Stimulated activated CD8-positive, alpha-beta memory T cell treated with anti-CD3 and anti-CD28 coated beads, Interleukin-15, amount 100 ng/mL, for 4 hours (primary cell): ENCODE measurements around the gene RASAL2.
"Not testable (repeated sequence)": the region's sequence is repeated elsewhere in the genome, so short reads cannot be mapped to it uniquely, and the experiment has no call there.

Source experiments
- DNase-seq, 2 donors: peaks; one replicate each; pipeline ENCODE4 v3.0.0-alpha.2; 2020; ENCODE audit warnings: low read depth in 2 of 2

Gene RASAL2

DNA sequence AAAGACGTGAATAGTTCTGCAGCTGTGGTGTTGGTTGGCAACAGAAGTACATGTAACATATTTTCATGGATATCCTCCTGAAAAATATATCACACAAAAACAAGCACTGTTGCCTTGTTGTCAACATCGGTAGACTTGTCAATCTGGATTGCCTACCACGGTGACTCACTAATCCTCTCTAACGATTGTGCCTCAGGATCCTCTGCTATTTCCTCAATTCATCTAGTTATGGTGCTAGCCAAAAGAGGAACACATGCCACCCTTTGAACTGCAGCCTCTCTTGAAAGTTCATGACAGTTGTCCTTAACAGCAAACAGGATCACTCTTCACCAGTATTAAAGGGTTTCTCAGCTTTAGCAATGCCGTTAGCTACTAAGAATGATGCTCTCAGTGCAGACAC is 25.7 kb downstream of the RASAL2 start:
- DNase-seq = no peak

- no peak for DNase-seq
Measured at GRCh38 chr1:178120088-178120487, 26.2 kb downstream of the RASAL2 start.

DNA sequence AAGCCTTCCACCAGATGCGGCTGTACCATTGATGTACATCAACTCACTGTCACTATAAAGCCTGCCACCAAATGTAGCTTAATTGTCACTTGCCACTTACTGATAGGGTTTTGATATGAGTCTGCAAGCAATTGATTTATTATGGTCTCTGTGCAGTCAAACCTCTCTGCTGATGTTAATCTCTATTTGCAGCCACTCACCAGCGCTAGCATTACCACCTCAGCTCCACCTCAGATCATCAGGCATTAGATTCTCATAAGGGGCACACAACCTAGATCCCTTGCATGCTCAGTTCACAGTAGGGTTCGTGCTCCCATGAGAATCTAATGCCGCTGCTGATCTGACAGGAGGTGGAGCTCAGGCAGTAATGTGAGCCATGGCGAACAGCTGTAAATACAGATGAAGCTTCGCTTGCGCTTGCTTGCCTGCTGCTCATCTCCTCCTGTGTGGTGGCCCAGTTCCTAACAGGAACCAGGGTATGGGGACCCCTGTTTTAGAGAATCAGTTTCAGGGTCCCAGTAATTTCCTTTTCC is 26.7 kb downstream of the RASAL2 start:
- not testable (repeated sequence) for DNase-seq

GRCh38 chr1:178121883-178122282 is 28.0 kb downstream of the RASAL2 start:
- no peak for DNase-seq

DNA sequence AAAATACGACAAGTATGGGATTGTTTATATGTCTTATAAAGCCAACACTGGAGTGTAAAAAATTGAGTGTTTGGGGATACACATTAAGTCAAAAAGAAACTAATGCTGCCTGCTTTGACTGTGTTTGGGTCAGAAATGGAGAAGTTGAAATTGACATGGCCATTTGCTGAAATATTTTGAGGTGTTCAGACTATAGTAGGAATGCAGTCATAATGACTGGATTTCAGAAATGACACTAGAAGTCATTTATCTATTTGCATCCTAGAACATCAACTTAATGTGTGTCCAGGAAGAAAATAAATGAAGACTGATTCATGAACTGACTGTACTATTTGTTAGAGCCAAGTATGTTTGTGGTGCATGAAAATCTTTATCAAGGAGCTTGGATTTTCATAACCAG is 28.4 kb downstream of the RASAL2 start:
- DNase-seq = no peak

DNA sequence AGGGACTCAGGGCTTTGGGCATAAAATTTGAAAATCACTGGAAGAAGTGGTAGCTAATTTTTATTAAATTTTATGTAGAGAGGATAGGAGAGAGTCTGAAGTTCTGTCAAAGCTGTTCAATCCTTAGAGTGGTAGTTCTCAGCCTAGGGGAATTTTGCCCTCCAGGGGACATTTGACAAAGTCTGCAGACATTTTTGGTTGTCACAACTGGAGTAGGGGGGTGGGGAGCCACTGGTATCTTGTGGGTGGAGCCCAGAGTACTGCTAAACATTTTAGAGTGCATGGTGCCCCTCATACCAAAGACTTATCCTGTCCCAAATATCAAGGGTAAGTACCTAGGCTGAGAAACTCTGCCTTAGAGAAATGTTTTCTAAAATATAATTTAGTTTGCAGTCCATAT is 30.2 kb downstream of the RASAL2 start:
- no peak for DNase-seq

DNA sequence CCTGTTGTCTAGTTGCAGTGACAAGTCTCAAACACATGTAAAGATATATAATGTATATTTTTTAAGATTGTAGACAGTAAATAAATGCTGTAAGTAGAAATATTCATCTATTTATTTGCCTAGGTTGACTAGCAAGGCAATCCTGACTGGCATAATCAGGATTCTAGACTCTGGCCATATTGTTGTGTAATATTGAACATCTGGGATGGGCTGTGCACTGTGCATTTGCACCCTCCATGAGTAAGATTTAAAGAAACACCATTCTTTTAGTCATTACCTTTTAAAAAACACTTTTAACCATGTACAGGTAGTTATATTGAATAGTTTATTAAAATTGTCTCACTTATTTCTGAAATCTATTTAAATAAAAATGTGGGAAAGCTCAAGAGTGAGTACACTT is 32.4 kb downstream of the RASAL2 start:
- no peak for DNase-seq

DNA sequence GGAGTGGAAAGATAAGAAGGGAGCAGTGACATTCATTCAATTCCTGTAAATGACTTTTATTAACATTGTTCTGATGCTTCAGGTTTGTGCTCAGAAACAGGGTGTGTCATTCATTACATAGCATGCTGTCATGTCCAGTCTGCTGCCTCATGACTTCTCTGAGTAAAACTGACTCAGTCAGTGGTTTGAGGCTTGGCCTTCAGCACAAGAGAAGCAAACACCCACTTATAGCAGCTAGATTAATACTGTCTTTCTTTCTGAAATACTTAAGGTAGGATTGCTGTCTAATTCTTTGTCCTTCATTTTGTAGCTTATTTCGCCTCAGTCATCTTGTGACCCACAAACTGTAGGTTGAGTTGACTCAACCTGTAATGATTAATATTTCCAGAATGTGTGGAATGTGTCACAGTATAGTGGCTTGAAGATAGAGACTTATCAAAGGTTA is 32.9 kb downstream of the RASAL2 start:
- no peak for DNase-seq

DNA sequence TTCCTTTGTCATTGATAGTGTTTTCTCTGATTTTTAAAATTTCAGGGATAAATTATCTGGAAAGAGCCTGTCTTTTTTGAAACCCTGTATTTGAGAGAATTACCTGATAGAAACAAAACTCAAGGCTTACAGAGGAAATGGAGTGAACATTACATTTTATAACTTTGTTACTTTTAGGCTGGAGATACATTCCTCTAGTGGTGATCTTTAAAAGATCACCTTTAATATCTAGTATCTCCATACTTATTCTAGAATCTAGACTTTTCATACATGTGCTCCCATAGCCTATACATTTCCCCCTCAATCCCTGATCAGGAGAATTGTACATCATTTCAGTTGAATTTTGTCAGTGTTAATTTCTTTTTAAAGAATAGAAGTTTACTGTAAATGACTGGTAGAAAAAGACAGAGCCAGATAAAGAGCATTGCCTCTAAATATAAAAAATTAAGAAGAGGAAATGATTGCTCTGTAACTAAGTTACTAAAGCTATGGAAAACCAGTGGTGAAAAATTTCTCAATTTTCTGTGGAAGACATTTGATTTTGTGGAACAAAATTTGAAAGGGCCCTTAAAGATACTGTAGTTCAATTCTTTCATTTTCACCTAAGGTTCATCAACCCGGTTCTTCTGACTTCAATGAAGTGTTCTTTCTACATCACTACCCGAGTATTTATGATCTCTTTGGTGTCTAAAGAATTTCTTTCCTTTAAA is 33.7 kb downstream of the RASAL2 start:
- DNase-seq = no peak

GRCh38 chr1:178133239-178133989 is 39.5 kb downstream of the RASAL2 start:
- no peak for DNase-seq

DNA sequence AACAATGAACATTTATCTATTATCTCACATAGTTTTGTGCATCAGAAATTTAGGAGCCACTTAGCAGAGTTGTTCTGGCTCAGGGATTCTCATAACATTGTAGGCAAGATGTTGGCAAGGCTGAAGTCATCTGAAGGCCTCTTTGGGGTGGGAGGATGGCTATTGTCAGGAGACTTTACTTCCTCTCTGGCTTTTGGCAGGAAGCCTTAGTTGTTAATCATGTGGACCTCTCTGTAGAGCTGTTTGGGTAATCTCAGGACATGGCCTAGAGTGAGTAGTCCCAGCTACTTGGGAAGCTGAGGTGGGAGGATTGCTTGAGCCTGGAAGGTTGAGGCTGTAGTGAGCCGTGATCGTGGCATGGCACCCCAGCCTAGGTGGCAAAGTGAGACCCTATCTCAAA is 40.2 kb downstream of the RASAL2 start:
- DNase-seq = no peak

DNA sequence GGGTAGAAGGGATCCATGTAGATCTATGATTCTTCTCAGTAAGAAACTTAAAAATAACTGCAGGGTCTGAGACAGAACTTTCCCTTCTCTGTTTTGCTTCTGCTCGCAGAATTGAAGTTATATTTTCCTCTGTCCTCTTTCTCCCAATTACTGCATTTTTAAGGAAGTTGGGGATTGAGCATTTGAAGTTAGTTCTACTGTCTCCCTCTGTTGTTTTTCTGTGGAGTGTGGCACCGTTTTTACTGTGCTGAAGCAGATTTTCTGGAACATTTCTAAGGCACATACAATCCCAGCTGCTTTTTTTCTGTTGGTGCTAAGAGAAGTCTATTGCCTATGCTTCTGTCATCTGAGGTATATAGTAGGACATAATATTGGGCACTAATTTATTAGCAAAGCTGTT is 43.3 kb downstream of the RASAL2 start:
- DNase-seq = no peak

DNA sequence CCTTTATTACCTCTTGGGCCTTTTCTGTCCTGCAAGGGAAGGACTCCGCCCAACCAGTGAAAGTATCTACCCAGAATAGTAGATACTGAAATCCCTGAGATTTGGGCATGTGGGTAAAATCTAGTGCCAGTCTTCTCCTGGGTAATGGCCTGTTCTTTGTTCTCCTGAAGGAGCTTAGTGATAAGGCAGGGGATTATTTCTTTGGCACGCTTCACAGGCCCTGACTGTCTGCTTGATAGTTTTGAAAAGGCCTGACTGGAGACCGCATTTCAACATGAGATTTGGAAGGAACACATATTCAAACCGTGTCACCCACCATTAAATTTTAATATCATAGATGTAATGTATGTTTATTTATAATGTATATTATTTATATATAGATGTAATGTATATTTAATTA is 48.9 kb downstream of the RASAL2 start:
- DNase-seq = no peak

DNA sequence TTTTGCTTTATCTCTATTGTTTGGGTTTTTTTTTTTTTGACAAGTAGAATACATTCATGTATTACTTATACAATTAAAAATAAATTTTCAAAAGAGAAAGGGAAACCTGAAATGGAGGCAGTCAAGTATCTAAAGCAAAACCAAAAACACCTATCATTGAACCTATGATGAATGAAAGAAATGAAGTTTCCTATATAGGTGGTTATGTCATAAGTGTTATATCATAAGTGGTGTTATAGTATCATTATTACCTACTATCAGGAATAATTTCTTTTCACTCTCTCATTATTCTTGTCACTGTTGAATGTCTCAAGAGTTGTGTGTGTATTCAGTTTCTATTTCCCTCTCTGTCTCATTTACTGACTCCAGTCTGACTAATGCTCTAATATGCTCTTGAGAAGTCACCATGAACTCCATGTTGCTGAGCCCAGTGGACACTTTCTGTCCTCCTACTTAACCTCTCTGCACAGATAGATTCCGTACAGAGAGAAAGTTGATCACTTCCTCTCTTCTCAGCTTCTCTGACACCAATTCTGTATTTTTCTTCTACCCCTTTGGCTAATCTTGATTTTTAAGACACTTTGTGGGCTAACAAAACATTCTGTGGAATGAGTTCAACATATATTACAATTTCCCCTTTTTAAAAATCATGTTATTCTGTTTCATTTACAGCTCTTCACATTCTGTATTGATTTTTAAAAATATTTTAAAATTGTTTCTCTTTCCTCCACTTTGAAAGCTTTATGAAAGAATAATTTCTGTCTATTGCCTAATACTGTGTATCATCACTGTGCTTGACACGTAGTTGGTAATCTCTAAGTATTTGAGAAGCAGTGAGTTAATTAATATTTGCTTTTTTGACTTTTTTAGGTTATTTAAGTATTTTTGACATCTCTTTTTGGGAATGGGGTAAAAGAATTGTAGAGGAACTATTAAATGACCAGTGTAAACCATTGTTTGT is 50.1 kb downstream of the RASAL2 start:
- no peak for DNase-seq

DNA sequence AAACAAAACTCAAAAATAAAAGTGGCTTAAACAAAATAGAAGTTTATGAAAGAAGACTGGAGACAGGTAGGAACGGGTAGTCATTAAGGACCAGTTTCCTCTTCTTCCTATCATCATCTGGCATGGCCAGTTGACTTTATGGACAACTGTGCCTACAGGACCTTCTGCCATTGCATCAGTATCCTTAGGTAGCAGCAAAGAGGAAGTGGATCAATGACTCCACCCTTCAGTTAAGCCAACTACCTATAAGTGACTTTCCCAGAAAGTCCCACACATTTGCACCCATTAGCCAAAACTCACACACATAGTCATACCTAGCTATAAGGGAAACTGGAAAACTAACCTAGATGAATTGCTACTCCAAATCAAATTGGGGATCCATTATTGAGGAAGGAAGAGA is 51.7 kb downstream of the RASAL2 start:
- no peak for DNase-seq

DNA sequence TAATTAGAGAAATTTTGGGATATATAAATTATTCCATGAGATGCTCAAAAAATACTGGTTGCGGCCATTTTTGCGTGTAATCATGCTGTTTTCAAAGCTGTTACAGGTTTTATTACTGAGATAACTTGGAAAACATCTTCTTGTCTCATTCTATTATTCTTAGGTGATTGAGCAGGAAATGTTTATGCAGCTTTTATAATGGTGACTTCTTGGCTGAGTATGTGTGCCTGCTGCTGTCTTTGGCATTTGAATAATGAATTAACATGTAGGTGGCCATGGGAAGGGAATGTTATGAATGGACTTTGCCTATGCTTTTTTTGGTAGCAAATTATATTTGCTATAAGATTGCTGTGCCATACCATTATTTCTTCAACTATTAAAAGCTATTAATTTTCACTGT is 52.5 kb downstream of the RASAL2 start:
- DNase-seq = no peak

DNA sequence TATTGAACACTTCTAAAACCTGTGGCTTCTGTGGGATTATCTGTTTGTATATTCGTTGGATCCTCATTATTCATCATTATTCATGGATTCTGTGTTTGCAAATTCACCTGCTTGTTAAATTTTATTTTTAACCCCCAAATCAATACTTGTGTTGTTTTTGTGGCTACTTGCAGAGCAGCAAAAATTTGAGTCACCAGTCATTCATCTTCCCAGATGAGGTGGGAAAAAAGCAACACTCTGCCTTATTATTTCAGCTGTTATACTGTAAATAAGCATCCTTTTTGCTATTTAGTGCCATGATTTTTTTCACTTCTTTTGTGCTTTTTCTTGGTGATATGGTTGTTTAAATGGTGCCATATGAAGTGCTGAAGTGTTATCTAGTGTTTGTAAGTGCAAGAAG is 56.7 kb downstream of the RASAL2 start:
- DNase-seq = no peak

DNA sequence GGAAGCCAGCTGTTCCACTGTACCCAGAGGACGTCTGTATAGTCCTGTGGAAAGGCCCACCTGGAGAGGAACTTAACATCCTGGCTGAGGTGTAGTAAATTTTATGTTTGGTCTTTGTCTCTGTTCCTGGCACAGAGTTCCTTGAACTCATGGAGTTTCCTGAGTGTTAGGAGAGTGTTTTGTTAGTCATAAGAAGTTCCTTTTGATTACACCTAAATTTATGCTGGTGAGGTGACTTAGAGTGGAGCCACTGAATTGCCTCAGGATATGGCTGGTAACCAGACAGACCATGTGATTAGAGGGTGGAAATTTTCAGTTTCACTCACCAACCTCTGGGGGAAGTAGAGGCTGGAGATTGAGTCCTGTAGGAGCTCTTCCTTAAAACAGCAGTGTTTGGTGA is 57.9 kb downstream of the RASAL2 start:
- no peak for DNase-seq

GRCh38 chr1:178155481-178156255 is 61.8 kb downstream of the RASAL2 start:
- DNase-seq = no peak

DNA sequence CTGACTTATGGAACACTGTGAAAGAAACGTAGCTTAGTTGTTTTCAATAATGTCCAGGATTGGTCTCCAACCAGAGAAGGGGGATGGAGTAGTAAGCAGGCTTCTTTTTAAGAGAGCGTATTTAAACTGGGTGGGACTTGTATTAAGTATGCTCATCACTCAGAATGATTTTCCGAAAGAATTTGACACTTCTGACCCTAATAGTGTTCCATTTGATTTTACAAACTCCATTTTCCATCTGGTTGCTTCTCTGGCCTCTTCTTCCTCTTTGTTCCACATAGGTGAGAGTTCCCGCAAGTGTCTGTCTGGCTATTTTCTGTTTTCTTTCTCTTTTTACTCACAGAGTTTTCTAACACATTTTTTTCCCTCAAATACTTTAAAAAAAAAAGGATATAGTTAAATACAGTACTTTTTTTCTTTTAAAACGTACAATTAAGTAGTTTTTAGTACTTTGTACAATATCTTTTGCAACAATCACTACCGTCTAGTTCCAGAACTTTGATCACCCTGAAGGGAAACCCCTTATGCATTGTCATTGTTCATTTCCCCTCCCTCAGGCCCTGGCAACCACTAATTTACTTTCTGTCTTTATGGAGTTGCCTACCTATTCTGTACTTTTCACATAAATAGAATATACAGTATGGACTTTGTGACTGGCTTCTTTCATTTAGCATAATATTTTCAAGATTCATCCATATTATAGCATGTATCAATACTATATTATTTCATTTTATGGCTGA is 67.0 kb downstream of the RASAL2 start:
- DNase-seq = no peak

GRCh38 chr1:178161516-178161915 is 67.6 kb downstream of the RASAL2 start:
- no peak for DNase-seq
